SK-N-SH treated with all-trans-retinoic acid at 6 μM for 48 hours (cell line): Measurements from ENCODE around the gene TMEM60.

Source experiments
- ATAC-seq: fragments of 200-7000 bp; cut with Tn5 transposase; 3 replicates; pipeline ENCODE4 v1.9.1; 2020; ENCODE audit warnings: mild to moderate bottlenecking, moderate library complexity
- ARNTL ChIP-seq: fragments of 450-650 bp; formaldehyde crosslinking; IDR thresholded peaks from 2 replicates; pipeline ENCODE4 v1.5.0; 2020; ENCODE audit warnings: low read depth, mild to moderate bottlenecking, moderate library complexity, borderline replicate concordance
- BACH2 ChIP-seq: fragments of 250-450 bp; sonication (Bioruptor Pico); IDR thresholded peaks from 2 replicates; pipeline ENCODE4 v1.9.0; 2021; ENCODE audit warnings: mild to moderate bottlenecking, borderline replicate concordance
- CREB5 ChIP-seq: fragments of 250-450 bp; sonication (Bioruptor Pico); IDR thresholded peaks from 2 replicates; pipeline ENCODE4 v1.5.1; 2020; ENCODE audit warnings: low read depth, mild to moderate bottlenecking, moderate library complexity
- CSRNP3 ChIP-seq: fragments of 250-450 bp; sonication (Bioruptor Pico); IDR thresholded peaks from 2 replicates; pipeline ENCODE4 v1.5.1; 2021; ENCODE audit warnings: mild to moderate bottlenecking, moderate library complexity
- GLIS3 ChIP-seq: fragments of 250-450 bp; sonication (Bioruptor Pico); IDR thresholded peaks from 2 replicates; pipeline ENCODE4 v1.5.0; 2020; ENCODE audit warnings: mild to moderate bottlenecking, moderate library complexity
- OSR1 ChIP-seq: fragments of 250-450 bp; sonication (Bioruptor Pico); IDR thresholded peaks from 2 replicates; pipeline ENCODE4 v1.8.0; 2022; ENCODE audit warnings: moderate library complexity, mild to moderate bottlenecking, inconsistent platforms
- PATZ1 ChIP-seq: fragments of 250-450 bp; sonication (Bioruptor Pico); IDR thresholded peaks from 2 replicates; pipeline ENCODE4 v1.8.0; 2020; ENCODE audit warnings: mild to moderate bottlenecking, moderate library complexity, borderline replicate concordance
- POU6F1 ChIP-seq: fragments of 250-450 bp; sonication (Bioruptor Pico); IDR thresholded peaks from 2 replicates; pipeline ENCODE4 v1.8.0; 2021; ENCODE audit warnings: low read depth, mild to moderate bottlenecking, moderate library complexity, borderline replicate concordance
- PPARA ChIP-seq: fragments of 250-450 bp; sonication (Bioruptor Pico); IDR thresholded peaks from 2 replicates; pipeline ENCODE4 v1.5.0; 2020; ENCODE audit warnings: mild to moderate bottlenecking, borderline replicate concordance
- RARB ChIP-seq: fragments of 250-450 bp; sonication (Bioruptor Pico); IDR thresholded peaks from 2 replicates; pipeline ENCODE4 v1.8.0; 2021; ENCODE audit warnings: mild to moderate bottlenecking, moderate library complexity
- SNAI2 ChIP-seq: fragments of 250-450 bp; sonication (Bioruptor Pico); IDR thresholded peaks from 2 replicates; pipeline ENCODE4 v1.5.0; 2020; ENCODE audit warnings: mild to moderate bottlenecking, moderate library complexity
- TOX ChIP-seq: fragments of 250-450 bp; sonication (Bioruptor Pico); IDR thresholded peaks from 2 replicates; pipeline ENCODE4 v1.8.0; 2021; ENCODE audit warnings: mild to moderate bottlenecking, moderate library complexity, borderline replicate concordance
- TSHZ2 ChIP-seq: fragments of 250-450 bp; sonication (Bioruptor Pico); IDR thresholded peaks from 2 replicates; pipeline ENCODE4 v1.5.0; 2020; ENCODE audit warnings: mild to moderate bottlenecking, moderate library complexity
- ZC3H10 ChIP-seq: fragments of 250-450 bp; sonication (Bioruptor Pico); IDR thresholded peaks from 2 replicates; pipeline ENCODE4 v1.5.1; 2021; ENCODE audit warnings: mild to moderate bottlenecking, moderate library complexity
- ZFP3 ChIP-seq: fragments of 250-450 bp; sonication (Bioruptor Pico); IDR thresholded peaks from 2 replicates; pipeline ENCODE4 v1.5.0; 2020; ENCODE audit warnings: mild to moderate bottlenecking, moderate library complexity
- ZFP30 ChIP-seq: fragments of 450-650 bp; formaldehyde crosslinking; IDR thresholded peaks from 2 replicates; pipeline ENCODE4 v1.5.0; 2022; ENCODE audit warnings: mild to moderate bottlenecking, moderate library complexity
- ZNF565 ChIP-seq: fragments of 450-650 bp; formaldehyde crosslinking; conservative IDR thresholded peaks from 2 replicates; pipeline ENCODE4 v1.5.0; 2020; ENCODE audit warnings: low read depth, mild to moderate bottlenecking, moderate library complexity

Gene TMEM60

GRCh38 chr7:77746164-77746823 lies 51.9 kb downstream of the TMEM60 start:
- no peak for ATAC-seq
- no peak for TF ChIP-seq TOX (CRISPR knock-in tag)
- TF ChIP-seq PATZ1 (CRISPR knock-in tag): no peak
- TF ChIP-seq GLIS3 (CRISPR knock-in tag): no peak
- TF ChIP-seq RARB (CRISPR knock-in tag): no peak
- TF ChIP-seq ZNF565: no peak

- ATAC-seq: no peak
- TF ChIP-seq POU6F1: no peak
- TF ChIP-seq OSR1 (CRISPR knock-in tag): no peak
- TF ChIP-seq CREB5 (CRISPR knock-in tag): no peak
- no peak for TF ChIP-seq GLIS3 (CRISPR knock-in tag)
- TF ChIP-seq PATZ1 (CRISPR knock-in tag): no peak
- TF ChIP-seq RARB (CRISPR knock-in tag): no peak
- TF ChIP-seq ZFP30 (CRISPR knock-in tag): no peak
- no peak for TF ChIP-seq TOX (CRISPR knock-in tag)
- TF ChIP-seq PPARA: no peak
- TF ChIP-seq ZFP3 (CRISPR knock-in tag): no peak
- no peak for TF ChIP-seq CSRNP3 (CRISPR knock-in tag)
- no peak for TF ChIP-seq TSHZ2
- TF ChIP-seq ZC3H10 (CRISPR knock-in tag): no peak
- no peak for TF ChIP-seq BACH2 (CRISPR knock-in tag)
- TF ChIP-seq SNAI2: no peak
- no peak for TF ChIP-seq ARNTL
Measured at GRCh38 chr7:77745746-77746145, 52.5 kb downstream of the TMEM60 start.
